Cardiac muscle cell (in vitro differentiated cells and primary cell): ENCODE data around the gene ACKR4. TPM values are rescaled to one million over a fixed set of nuclear protein-coding genes. Genes with fewer than 3 reads are reported as not detected.
A peak's percentile ranks its signal among the peaks of the same experiment; 100 is the strongest.

Source experiments
- DNase-seq, 2 donors: peaks; one replicate each; pipeline versions ENCODE4 v3.0.0 to v3.0.0-alpha.2; 2010 to 2017; ENCODE audit warnings: low read depth in 1 of 2, low spot score in 1 of 2
- H3K27ac ChIP-seq: fragments of 200-600 bp; sonication (generic); 2 replicates; pipeline ENCODE4 v1.5.1; 2016
- H3K27me3 ChIP-seq: fragments of 200-600 bp; sonication (generic); 2 replicates; pipeline ENCODE4 v1.6.0; 2016; ENCODE audit warnings: control low read depth
- H3K36me3 ChIP-seq: fragments of 200-600 bp; sonication (generic); 2 replicates; pipeline ENCODE4 v1.5.1; 2016; ENCODE audit warnings: control low read depth
- H3K4me1 ChIP-seq: fragments of 200-600 bp; sonication (generic); 2 replicates; pipeline ENCODE4 v1.8.1; 2017; ENCODE audit warnings: low read depth, mild to moderate bottlenecking, mixed run types
- H3K4me3 ChIP-seq: fragments of 200-600 bp; sonication (generic); 2 replicates; pipeline ENCODE4 v1.5.1; 2016; ENCODE audit warnings: mild to moderate bottlenecking
- H3K9me3 ChIP-seq: fragments of 200-600 bp; sonication (generic); 2 replicates; pipeline ENCODE4 v1.5.1; 2017; ENCODE audit warnings: low read depth, mild to moderate bottlenecking, control low read depth
- CTCF ChIP-seq: IDR thresholded peaks from 2 replicates; pipeline ENCODE4 v1.5.1; 2012; ENCODE audit warnings: low read depth, mild to moderate bottlenecking, low read length
- polyA plus RNA-seq: library from polyadenylated mRNA; unstranded; fragments of >200 nt; fragmentation: Nextera tagmentation; extraction: Ambion mirVana; gene quantifications from 2 replicates; pipeline ENCODE4 v1.2.1, GENCODE V29; 2016
- total RNA-seq: library from RNA; depleted of rRNA; stranded (reverse); fragments of >200 nt; gene quantifications from 2 replicates; pipeline ENCODE4 v1.2.3, GENCODE V29; 2016

The ACKR4 gene
- total and polyA plus RNA-seq, 2 experiments from 2014 or later: not detected

DNA sequence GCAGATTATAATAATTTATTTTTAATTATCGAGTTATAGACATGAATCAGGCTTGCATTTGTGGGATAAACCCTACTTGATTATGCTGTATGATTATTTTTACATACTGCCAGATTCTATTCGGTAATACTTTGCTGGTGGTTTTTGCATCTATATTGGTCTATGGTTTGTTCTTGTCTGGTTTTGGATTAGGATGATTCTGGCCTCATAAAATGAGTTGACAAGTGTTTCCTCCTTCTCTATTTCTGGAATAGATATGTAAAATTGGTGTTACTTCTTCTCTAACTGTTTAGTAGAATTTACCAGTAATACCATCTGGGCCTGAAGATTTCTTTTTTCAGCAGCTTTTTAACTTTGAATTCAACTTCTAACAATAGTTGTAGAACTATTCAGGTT is 33.0 kb upstream of the ACKR4 start:
- no peak for DNase-seq
- peaks cover 4% of the 10 kb centered on the region for H3K4me1 ChIP-seq
- H3K4me3 ChIP-seq: no peak overlapping the region
- no peaks in the 10 kb centered on the region for H3K9me3 ChIP-seq
- H3K36me3 ChIP-seq: peaks cover 5% of the 10 kb centered on the region
- H3K27me3 ChIP-seq: no peaks in the 10 kb centered on the region
- TF ChIP-seq CTCF: no peak
- no peak overlapping the region for H3K27ac ChIP-seq

DNA sequence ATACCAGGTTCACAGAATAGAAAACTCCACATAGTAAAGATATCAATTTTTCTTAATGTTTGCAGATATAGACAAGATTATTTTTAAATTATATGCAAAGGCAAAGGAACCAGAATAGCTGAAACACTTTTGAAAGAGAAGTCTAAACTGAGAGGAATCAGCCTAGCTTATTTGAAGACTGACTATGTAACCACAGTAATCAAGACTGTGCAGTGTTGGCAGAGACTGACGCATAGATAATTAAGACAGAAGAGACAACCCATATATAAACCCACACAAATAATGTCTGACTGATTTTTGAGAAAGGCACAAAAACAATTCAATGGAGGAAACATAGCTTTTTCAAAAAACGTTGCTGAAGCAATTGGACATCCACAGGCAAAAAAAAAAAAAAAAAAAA is 28.6 kb upstream of the ACKR4 start:
- no peak for DNase-seq
- Histone ChIP-seq H3K9me3 (no peaks in the 10 kb centered on the region), H3K36me3 (no peaks in the 10 kb centered on the region), H3K27ac (no peak overlapping the region), H3K4me1 (peaks cover 4% of the 10 kb centered on the region), H3K27me3 (no peaks in the 10 kb centered on the region), H3K4me3 (no peak overlapping the region)
- no peak for TF ChIP-seq CTCF

- Histone ChIP-seq H3K27ac (no peak overlapping the region), H3K27me3 (no peaks in the 10 kb centered on the region), H3K36me3 (no peaks in the 10 kb centered on the region), H3K9me3 (no peaks in the 10 kb centered on the region), H3K4me1 (peaks cover 4% of the 10 kb centered on the region), H3K4me3 (no peak overlapping the region)
- no peak for TF ChIP-seq CTCF
- no peak for DNase-seq
Measured at GRCh38 chr3:132569153-132569552, 27.9 kb upstream of the ACKR4 start.

GRCh38 chr3:132569580-132569979 is 27.5 kb upstream of the ACKR4 start:
- Histone ChIP-seq H3K36me3 (no peaks in the 10 kb centered on the region), H3K27me3 (no peaks in the 10 kb centered on the region), H3K4me1 (peaks cover 4% of the 10 kb centered on the region), H3K9me3 (no peaks in the 10 kb centered on the region), H3K27ac (no peak overlapping the region), H3K4me3 (no peak overlapping the region)
- no peak for TF ChIP-seq CTCF
- no peak for DNase-seq

DNA sequence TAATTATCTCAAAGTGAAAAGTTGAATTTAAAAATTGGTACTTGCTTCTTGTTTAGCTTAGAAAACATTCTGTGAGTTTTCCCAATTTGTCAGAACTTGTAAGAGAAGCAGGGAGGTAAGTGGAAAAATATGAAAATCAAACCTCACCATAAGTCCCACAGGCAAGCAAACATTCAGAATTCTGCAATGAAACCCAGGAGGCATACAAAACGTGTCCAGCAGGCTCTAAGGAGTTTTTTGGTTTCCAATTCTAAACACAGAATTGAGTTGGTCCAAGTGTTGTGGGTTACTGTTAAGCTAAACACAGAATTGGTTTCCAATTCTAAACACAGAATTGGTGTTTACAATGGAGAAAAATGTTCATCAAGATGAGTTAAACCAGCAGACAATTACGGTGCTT is 27.1 kb upstream of the ACKR4 start:
- Histone ChIP-seq H3K27ac (no peak overlapping the region), H3K36me3 (no peaks in the 10 kb centered on the region), H3K4me1 (peaks cover 4% of the 10 kb centered on the region), H3K4me3 (no peak overlapping the region), H3K9me3 (no peaks in the 10 kb centered on the region), H3K27me3 (no peaks in the 10 kb centered on the region)
- TF ChIP-seq CTCF: no peak
- no peak for DNase-seq

DNA sequence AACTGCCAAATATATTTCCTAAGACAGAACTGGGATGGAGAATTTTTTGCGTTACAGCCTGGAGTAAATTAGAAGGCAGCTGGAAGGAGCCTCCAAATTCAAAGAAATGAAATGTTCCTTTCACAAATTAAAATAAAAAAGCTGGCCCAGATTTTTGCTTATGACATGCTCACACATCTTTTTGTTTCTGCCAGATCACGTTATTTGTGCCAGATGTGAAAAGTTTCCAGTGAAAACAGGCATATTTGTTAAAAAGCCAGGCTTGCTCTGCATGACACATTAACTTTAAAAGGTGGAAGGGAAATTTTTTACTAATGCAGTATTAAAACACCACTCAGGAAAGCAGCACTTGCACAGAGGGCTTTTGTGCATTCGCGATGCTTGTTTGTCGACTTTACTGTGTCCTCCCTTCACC is 23.3 kb upstream of the ACKR4 start:
- DNase-seq: peak in 1 of 2 donors; percentile 9
- Histone ChIP-seq H3K4me3 (no peak overlapping the region), H3K9me3 (no peaks in the 10 kb centered on the region), H3K4me1 (no peaks in the 10 kb centered on the region), H3K36me3 (peaks cover 8% of the 10 kb centered on the region), H3K27ac (no peak overlapping the region), H3K27me3 (no peaks in the 10 kb centered on the region)
- no peak for TF ChIP-seq CTCF
